CD4-positive, alpha-beta T cell treated with Interleukin-12 subunit alpha and Interleukin-12 subunit beta, for 1 hour (primary cell): ENCODE results near the gene PRKCE.
A peak's percentile ranks its signal among the peaks of the same experiment; 100 is the strongest.

Source experiments
- DNase-seq: peaks from one replicate; pipeline ENCODE4 v3.0.0-alpha.2; 2020

Gene PRKCE

GRCh38 chr2:46142546-46143428, 491.3 kb downstream of the PRKCE start:
- no peak for DNase-seq

GRCh38 chr2:46143429-46144132, 492.1 kb downstream of the PRKCE start:
- no peak for DNase-seq

- DNase-seq = peak; percentile 1
Observed at GRCh38 chr2:46144133-46144800, 492.8 kb downstream of the PRKCE start.

DNA sequence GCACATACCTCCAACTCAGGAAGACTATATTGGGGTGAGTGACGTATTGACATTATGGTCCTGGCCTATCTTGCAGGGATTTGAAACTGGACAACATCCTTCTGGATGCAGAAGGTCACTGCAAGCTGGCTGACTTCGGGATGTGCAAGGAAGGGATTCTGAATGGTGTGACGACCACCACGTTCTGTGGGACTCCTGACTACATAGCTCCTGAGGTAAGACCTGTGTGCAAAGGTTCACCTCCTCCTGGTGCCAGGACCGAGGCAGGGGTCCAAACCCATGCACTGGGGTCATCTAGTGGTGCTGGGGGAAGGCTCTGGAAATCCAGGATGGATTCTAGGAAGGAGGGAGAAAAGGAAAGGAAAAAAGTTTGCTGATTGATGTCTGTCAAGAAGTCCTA, 493.5 kb downstream of the PRKCE start:
- no peak for DNase-seq

- DNase-seq = no peak
Observed at GRCh38 chr2:46145840-46146239, 494.4 kb downstream of the PRKCE start.

- DNase-seq = no peak
Observed at GRCh38 chr2:46146866-46147502, 495.5 kb downstream of the PRKCE start.

DNA sequence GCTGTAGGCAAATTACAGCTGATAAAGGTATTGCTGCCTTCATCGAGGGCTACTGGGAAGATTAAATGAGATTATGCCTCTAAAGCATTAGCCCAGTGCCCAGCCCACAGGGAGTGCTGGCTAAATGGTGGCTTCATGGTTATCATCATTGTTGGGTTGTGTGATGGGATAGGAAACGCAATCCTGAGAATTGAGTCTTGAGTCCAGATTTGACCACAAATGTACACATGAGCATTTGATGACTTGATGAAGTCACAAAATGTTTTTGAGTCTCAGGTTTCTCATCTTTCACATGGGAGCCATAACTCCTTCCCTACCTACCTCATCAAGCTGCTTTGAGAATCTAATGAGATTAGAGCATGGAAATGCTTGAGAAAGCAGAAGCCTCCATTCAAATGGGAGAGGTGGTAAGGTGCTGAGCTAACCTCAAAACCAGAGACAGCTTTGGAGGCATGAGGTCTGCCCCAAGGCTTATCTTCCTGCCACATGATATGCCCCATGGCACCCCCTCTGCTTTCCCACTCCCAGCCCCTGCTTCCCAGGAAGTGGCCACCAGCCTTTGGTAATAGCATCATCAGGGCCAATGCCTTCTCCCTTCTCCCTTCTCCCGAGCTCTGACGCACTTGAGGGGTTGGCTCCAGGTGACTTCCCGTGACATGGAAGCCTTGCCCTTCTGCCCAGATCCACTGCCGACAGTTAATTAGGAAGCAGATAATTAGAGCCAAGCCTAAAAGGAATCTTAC, 496.3 kb downstream of the PRKCE start:
- no peak for DNase-seq

DNA sequence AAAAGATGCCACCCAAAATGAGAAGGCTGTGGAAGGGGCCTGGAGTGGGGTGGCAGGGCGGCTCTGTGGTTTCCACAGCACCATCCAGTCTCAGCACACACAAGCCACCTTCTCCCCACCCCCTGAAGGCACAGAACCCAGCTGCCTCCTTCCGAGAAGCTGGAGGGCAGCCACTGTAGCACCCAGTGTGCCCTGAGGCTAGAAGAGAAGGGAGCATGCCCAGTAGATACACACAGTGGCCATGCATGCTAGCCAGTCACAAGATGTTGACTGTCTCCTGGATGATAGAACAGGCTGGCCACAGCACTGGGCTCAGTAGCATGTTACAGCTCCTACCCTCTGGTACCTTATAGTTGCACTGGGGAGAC, 496.9 kb downstream of the PRKCE start:
- no peak for DNase-seq

- no peak for DNase-seq
Observed at GRCh38 chr2:46150445-46150955, 499.0 kb downstream of the PRKCE start.

DNA sequence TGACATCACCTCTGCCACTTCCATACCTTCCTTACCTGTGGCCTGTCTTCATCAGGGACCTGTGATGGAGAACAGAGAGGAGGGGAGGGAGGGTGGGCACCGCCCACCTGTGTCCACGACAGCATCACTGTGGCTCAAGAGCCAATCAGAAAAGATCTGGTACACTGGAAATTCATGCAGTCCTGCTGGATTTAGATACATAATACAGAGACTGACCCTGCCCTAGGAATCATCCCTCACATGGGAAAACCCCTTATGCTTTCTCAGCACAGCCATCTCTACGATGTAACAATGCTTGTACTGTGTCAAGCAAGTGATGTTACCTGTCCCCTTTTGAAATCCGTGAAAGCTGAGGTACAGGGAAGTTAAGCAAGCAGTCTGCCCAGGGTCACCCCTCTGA, 500.1 kb downstream of the PRKCE start:
- DNase-seq = no peak

- no peak for DNase-seq
Observed at GRCh38 chr2:46153996-46154753, 502.7 kb downstream of the PRKCE start.

DNA sequence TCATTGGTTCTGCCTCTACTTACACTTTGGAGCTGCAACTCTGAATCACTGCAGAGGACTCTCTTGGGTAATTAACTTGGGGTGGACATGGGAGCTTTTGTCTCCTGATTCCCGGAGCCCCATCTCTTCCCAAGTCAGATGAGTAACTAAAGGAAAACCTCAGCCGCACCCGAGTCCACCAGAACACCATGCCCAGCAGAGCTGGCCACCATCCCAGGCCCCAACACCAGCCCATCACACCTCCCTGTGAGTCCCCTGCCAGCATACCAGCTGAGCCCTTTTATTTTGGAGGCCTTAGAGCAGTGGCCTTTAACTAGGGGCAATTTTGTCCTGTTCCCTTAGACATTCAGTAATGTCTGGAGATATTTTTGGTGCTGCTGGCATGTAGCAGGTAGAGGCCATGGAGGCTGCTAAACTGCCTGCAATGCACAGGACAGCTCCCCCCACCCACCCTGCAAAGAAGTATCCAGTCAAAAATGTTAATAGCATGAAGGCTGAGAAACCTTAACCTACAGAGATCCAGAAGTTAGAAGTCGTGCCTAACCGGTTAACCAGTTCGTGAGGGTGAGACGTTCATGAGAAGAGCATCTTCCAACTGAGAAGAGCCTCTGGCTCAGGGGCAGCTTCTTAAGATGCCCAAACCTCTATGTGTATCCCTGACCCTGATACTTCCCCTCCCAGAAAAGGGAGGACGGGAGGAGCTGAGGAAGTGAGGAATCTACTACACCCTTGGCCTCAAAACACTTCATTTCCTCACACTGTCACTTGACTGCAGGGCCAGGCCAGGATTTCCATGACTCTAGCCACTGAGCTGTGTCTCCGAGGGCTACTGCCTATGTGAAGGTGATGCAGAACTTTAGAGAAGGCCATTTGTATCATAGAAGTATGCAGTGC, 505.8 kb downstream of the PRKCE start:
- DNase-seq = no peak

DNA sequence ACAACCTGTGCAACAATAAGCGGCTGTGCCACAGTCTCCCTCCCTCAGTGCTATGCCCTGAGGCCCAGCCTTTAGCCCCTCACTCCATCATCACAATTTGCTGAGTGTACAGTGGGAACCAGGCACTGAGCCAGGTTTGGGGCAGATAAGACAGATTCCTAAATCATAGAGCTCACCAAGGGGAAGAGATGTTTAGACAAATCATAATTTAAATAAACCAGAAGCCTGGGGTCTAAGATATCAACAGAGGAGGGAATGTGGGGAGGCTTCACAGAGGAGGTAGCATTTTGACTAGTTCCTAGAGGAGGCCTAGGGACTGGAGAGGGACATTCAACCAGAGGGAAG, 506.5 kb downstream of the PRKCE start:
- no peak for DNase-seq

DNA sequence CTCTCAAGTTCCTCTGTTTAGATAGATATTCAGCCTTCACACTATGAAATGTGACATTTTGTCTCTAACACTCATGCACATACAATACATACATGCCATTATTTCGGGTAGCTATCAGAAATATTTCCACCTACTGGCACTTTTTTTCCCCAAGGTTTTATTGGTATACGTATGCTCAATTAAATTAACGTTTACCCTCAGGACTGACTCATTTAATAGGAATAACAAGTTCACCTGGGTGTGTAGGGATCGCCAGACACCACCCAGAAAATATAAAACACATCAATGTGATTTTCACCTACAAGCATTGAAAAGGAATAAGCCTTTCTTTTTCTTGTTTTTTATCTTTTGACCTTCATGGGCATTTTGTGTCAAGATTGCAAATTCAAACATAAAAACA, 507.2 kb downstream of the PRKCE start:
- DNase-seq = no peak

DNA sequence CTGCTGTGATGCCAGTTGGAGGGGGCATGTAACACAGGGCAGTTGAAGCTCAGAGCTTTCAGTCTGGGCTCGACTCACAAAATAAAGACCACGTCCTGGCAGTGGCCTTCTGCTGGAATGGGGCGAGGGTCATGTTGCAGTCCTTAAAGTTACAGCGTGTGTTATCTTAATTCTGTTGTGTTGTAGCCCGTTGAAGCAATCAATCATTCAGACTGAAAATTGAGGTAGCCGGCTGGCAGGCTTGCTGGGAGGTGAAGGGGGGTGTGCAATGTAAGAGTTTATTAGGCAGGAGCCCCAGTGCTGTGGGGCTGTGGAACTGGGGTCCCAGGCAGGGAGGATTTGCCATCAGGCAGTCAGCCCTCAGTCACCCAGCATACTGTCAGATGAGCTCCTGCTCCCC, 508.9 kb downstream of the PRKCE start:
- DNase-seq = no peak

DNA sequence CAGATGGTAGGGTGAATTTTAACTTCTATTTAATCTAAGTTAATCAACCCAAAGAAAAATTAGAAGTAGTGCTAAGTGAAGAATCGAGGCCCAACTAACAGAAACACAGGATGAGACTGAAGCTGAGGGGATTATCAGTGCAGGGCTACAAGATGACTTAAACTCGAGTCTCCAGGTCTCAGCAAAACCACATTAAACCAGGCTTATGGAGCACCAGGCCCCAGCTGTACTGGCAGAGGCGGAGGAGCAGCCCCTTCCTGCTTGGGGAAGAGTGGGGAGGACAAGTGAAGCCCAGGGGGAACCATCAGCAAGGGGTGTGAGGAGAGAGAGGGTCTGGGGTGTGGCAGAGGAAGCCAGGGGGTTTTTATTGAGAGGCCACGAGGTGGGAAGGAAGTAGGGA, 509.8 kb downstream of the PRKCE start:
- no peak for DNase-seq

DNA sequence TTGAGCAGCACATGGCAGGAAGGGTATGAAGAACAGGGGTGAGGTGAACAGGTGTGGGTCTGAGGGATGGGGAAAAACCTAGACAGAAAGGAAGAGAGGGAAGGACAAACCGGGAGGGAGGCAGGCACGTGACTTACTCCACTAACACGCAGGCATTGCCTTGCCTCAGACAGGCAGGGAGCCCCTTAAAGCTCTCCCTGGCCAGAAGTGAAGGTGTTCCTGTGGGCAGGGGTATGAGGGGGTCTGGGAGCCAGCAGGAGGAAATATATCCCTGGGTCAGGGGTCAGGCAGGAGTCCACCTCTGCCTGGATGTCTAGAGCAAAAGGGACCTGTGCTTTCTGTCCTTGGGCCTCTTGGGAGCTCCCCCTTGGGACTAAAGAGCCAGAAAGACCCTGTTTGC, 510.4 kb downstream of the PRKCE start:
- no peak for DNase-seq

DNA sequence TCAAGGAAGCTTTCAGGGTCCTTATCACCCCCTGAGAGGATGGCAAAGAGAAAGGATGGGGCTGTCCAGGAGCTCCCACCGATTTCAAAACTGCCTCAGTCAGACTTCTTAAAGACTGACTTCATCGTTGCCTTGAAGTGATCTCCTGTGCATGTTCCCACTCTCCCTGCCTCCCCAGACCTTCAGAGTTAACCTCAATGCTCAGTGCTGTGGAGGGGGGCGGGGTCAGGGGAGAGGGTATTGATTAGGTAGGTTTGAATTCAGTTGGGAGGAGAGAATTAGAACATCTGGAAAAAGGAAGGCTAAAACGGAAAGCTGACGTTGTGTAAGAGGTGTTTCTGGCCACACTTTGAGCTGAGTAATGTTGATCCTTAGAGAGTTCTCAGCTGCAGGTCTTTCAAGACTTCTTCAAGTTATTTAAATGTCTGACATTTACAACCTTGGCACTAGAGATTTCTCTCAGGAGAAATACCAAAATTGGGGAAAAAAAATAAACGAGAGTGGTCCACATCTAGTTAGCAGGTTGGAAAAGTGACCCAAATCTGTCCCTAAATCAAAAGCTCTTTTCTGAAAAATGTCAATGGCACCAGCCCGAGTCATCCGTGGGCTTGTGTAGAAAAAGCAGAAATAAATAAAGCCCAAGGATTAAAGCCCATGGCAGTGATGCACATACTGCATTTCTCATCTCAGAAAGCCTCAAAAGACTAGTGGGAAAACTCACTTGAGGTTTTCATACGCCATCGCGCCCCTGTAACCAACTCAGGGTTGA, 511.0 kb downstream of the PRKCE start:
- DNase-seq = no peak

DNA sequence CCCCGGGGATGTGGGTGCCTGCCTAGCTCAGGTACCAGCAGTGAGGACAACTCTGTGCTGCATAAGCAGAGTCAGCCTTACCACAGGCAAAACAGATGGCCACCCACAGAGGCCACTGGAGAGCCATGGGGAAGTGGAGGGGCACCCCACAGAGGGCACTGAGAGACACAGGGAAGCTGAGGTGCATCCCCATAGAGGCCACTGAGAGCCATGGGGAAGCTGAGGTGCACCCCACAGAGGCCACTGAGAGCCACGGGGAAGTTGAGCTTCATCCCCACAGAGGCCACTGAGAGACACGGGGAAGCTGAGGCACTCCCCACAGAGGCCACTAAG, 511.6 kb downstream of the PRKCE start:
- DNase-seq = no peak
